CD4-positive, alpha-beta T cell treated with Interleukin-17A for 1 hour (primary cell): ENCODE data around the gene FNBP1L.

Experiments used
- DNase-seq: peaks from one replicate; pipeline ENCODE4 v3.0.0-alpha.2; 2020

Gene FNBP1L

DNA sequence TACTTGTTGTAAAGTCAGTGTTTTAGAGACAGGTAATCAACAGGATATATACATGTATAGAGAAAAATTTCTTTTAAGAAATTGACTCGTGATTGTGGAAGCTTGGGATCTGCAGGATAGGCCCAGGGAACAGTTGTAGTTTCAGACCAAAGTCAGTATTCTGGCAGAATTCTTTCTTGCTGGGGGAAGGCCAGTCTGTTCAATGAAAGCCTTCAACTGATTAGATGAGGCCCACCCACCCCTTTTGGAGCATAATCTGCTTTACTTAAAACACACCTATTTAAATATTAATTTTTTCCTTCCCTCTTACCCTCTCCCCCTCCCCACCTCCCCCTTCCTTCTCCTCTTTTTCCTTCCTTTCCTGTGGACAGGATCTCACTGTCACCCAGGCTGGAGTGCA is 48.0 kb downstream of the FNBP1L start:
- DNase-seq, result no peak

DNA sequence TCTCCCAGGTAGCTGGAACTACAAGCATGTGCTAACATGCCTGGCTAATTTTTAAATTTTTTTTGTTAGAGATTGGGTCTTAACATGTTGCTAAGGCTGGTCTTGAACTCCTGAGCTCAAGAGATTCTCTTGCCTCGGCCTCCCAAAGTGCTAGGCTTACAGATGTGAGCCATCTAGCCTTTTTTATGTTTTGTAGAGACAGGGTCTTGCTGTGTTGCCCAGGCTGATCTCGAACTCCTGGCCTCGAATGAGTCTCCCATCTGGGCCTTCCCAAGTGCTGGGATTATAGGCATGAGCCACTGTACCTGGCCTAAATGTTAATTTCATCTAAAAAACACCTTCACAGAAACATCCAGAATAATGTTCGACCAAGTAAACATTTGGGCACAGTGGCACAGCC is 48.6 kb downstream of the FNBP1L start:
- no peak for DNase-seq

DNA sequence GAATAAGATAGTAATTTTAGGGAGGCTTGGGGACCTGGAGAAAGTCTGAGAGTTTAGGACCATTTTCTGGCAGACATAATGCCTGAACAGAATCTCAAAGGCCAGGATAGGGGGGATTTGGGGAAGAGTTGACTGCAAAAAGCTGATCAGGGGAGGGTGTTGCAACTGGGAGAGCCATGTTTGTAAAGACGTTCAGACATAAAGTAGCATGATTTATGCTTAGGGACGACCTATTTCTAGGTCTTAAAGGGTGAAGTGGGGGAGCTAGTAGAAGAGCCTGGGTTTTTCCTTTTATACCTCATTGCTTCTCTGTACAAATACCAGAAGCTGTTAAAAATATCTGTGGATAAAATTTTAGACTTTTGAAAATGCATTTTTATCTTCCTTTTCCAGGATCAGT is 51.2 kb downstream of the FNBP1L start:
- DNase-seq, result no peak

DNA sequence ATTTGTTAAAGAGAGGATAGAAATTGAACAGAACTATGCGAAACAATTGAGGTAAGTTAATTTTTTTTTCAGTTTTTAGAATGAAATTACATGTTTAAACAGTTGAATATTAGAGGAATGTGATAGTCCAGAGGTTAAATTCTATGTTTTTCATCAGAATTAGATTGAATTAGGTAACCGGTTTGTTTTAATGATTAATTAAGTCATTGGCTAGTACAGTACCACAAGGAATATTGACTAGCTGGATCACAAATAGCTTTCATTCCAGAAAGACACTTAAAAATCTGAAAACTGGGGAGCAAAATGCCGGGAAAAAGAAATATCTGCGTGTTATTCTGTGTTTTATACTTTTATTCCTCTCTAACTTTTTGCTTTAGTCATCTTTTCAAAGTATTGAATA is 51.6 kb downstream of the FNBP1L start:
- no peak for DNase-seq

DNA sequence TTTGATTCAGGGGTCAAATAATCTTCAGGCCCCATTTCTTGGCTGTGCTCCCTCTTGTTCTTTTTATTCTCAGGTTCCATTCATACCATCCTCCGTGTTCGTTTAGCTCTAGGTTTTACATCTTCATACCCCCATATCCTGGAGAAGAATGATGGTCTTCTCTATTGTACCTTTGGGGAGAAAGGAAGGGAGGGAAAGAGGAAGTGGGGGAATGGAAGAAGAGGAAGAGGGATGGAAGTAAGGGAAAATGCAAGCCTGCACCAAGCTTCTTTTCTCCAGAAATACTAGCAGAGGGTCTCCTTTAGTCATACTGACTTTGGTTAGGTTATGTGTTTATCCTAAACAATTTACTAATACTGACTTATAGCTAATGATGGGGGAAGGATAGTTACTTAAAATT is 52.4 kb downstream of the FNBP1L start:
- no peak for DNase-seq

DNA sequence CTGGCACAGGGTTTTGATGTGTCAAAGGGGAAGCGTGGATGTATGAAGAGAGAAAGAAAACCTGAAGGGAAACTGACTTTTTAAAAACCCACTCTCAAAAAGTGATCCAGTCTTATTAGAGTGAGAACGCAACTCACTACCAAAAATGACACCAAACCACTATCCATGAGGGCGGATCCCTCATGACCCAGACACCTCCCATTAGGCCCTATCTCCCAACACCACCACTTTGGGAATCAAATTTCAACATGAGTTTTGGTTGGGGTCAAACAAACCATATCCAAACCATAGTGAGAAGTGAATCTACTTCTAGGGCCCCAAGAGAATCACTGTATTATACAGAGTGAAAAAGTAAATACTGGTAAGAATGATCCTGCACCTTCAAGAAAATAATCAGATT is 53.5 kb downstream of the FNBP1L start:
- no peak for DNase-seq

DNA sequence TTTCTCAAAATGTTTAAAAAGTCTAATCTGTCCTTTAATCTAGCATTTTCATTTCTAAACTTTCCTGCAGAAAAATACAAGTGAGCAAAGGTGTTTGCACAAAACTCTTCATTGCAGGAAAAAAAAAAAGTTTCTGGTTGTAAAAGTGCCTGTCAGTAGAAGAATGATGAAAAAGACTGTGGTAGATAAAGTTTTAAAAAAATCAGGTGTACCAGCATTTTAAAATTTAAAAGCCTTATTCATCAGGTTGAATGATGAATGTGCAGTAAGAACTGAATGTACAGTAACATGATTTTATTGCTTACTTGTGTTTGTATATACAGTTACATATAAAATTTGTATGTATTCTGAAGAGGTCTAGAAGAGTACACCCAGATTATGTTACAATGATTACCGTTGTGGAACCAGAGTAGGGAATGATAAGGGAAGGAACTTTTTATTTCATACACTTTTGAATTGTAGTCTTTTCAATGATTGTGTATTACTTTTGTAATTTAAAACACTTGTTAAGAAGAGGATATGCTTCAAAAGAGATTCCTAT is 54.0 kb downstream of the FNBP1L start:
- DNase-seq, result no peak

DNA sequence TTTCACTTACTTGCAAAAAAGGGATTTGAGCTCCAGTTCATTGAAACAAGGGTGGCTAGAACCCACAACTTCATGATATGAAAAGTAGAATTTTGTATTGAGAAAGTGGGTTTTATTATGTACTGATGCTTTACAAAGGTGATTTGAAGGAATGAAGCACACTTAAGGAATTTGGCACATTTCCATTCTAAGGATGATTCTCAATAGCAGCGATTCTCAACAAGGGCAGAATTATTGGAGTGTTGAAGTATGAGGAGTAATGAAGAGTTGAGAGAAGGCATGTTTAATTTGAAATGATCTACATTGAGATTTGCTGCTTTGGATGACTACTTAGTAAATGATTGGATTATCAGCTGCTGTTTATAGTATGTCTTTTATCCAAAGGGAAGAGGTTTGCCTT is 54.7 kb downstream of the FNBP1L start:
- no peak for DNase-seq

DNA sequence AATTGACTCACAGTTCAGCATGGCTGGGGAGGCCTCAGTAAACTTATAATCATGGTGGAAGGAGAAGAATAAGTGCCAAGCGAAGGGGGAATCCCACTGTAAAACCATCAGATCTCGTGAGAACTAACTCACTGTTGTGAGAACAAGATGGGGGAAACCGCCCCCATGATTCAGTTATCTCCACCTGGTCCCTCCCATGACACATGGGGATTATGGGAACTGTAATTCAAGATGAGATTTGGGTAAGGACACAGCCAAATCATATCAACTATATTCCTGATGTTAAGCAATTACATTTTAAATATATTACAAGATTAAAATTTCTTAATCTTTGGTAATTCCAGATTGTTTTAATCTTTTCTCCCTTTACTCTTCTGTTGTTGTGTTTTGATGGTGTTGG is 55.2 kb downstream of the FNBP1L start:
- DNase-seq, result no peak

DNA sequence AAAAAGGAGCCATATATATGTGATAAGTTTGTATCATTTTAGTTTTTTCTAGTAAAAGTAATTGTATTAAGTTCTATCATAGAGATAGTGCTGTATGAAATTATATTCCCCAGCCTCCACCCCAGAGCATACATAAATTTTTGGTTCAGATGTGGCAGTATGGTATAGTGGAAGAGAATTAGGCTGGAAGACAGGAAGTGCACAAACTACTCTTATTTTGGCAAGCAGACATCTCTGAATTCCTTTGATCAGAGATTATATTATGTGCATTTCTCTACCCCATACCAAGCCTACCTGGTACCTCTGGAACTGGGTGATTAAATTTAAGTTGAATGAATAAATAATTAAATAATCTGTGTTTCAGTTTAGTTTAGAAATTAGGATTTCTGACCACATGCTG is 55.9 kb downstream of the FNBP1L start:
- DNase-seq, result no peak

DNA sequence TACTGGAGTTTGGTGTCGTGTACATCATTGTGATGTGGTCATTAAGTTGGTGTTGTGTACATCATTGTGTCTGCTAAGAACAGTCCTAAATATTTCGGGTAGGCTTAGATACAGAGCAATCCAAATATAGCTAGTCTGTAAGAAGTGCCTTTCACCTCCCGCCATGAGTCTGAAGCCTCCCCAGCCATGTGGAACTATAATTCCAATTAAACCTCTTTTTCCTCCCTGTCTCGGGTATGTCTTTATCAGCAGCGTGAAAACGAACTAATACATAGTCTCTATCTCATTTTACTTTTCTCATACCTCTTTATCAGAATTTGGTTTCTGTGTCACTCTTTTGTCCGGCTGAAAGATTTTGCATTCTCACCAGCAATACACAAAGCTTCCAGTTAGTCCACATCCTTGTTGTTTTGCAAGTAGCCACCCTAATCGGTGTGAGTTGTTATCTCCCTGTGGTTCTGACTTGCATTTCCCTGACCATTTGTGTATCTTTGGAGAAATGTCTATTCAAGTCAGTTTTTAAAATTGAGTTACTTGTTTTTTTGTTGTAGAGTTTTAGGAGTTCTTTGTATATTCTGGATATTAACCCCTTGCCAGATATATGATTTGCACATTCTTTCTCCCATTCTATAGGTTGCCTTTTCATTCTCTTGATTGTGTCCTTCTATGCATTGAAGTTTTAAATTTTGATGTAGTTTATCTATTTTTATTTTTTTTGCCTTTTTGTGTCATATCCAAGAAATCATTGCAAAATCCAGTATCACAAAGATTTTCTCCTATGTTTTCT is 56.5 kb downstream of the FNBP1L start:
- DNase-seq, result no peak

DNA sequence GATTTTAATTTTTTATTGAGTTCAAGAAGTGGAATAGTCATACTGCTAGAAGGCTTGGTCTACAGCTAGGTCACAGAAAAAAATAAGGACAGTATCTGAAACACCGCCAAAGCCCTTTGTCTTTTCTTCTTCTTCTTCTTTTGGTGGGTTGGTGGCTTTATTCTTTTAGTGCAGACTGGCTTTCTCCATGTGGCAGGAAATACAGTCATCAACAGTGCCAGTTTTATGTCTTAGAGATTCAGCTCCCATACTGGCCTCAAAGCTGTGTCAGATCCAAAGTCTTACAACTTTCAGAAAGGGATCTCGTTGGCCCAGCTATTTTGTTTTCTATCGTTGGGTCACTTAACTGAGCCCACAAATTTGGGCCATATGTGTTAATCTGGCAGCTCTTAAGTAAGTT is 58.2 kb downstream of the FNBP1L start:
- DNase-seq, result no peak

DNA sequence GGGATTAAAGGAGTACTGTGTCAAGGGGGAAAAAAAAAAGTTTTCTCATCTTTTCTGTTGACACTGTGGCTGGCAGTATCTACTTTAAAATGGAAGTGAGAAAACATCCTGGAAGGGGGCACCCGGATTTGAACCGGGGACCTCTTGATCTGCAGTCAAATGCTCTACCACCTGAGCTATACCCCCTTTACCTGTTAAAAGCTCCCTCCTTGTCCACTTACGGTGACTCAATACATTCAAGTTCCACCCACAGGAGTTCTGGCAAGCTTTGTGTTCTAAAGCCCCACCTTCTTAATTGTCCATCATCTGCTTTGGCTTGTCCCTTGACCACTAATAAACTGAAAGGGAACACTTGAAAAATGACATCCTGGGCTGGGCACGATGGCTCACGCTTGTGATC is 68.2 kb downstream of the FNBP1L start:
- DNase-seq, result no peak

DNA sequence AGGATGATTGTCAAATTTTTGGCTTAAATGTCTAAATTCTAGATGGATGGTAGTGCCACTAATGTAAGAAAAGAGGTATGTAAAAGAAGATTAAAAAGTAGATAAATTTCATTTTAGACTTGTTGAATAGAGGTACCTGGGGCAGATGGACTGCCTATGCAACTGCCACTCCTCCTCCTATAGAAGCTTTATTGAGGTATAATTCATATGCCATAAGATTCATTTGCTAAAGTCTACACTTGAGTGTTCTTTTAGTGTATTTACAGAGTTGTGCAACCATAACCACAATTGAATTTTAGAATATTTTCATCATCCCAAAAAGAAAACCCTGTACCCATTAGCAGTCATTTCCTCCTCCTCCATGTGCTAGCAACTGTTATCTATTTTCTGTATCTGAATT is 70.6 kb downstream of the FNBP1L start:
- DNase-seq, result no peak

DNA sequence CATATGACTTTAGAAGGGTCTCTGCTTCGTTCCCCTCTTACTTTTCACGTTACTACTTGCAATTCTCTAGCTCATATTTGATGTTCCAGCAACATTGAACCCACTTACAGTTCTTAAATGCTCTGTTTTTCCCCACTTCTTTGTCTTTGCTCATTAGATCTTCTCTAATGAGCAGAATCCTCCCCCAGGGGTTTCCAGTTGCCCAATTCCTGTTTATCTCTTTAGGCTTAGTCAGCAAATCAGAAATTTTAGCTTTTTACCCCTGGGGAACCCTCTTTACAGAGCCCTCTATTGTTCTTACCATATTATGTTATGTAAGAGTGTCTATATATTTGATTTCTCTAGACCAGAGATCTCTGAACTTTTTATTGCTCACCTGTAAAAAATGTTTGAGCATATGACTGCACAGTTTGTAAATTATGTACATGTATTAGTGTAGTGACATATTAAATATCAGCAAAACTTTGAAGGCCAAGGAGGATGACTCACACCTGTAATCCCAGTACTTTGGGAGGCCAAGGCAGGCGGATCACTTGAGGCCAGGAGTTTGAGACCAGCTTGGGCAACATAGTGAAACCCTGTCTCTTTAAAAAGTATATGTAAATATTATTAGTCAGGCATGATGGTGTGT is 71.4 kb downstream of the FNBP1L start:
- DNase-seq, result no peak

DNA sequence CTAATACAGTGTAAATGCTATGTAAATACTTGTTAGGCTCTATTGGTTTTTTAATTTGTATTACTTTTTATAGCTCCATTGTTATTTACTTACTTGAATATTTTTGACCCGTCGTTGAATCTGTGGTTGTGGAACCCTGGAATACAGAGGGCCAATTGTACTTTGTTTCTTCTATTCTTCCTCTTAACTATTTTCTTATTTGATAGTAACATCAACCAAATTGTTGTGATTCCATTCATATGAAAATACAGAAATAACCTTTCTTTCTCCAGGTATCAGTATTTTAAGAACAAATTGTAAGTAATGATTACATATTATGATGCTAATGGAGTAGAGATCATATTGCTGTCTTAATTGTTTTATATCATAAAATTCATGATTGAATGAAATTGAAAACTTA is 73.7 kb downstream of the FNBP1L start:
- DNase-seq, result no peak

DNA sequence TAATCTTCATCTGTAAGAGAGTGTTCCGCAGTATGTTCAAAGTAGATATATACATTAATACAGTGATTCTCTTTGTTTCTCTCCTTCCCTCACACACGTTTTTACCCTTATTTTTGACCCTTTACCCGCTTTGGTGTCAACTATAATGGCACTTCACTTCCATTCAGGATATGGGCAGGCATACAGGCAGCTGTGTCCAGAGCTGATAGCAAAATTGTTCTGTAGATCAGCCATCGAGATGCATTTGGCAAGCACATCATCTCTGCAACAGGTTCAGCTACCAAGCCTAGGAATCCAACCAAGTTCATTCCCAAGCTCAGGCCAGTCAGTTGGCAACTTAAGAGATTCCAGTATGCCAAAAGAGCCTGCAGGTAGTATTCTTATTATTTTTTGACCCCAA is 74.8 kb downstream of the FNBP1L start:
- DNase-seq, result no peak

DNA sequence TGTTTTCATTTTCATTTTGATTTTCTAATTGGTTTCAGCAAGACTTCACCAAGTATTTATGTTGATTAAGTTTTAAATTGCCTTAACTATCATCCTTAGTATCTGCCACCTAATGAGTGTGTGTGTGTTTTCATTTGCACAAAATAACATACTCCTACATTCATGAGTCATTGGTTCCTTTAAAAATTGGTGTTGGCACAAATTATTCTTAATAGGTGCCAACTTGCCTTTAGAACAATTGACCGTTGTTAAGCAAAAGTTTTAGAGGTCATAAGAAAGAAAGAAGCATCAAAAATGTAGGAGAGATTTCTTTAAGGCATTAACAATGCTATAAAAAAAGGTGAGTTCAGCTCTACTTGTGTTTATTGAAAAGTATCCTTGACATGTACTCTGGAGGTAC is 77.5 kb downstream of the FNBP1L start:
- DNase-seq, result no peak

DNA sequence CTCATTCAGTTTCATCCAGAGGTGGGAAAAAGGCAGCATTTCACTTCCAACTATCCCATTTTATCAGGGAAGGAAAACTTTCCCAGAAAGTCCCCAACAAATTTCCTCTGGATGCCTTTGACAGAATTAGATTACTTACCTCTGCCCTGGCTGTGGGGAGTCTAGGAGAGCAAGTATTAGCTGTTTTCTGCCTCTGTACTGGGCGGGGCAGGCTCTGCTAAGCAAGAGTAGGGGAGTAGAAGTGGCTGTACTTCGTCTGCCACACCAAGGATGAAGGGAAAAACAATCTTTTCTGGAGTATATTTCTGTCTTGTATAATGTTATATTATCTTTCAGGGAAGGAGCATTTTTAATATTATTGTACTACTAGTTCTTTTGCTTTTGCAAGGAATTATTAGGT is 78.5 kb downstream of the FNBP1L start:
- DNase-seq, result no peak

DNA sequence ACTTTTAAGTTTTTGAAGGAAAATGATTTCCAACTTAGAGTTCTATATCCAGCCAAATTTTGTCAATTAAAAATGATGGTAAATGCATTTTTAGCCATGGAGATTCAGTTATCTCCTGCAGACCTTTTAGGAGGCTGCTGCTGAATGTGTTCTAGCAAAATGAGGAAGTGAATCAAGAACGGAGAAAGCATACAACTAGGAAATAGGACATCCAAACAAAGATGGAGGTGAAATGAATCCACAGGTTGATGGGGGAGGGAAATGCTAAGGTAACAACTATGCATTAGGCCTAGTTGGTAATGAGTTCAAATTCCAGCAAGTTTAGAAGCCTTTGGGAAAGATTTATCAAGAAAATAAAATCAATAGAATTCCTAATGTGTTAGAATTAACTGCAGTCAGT is 80.5 kb downstream of the FNBP1L start:
- DNase-seq, result no peak

DNA sequence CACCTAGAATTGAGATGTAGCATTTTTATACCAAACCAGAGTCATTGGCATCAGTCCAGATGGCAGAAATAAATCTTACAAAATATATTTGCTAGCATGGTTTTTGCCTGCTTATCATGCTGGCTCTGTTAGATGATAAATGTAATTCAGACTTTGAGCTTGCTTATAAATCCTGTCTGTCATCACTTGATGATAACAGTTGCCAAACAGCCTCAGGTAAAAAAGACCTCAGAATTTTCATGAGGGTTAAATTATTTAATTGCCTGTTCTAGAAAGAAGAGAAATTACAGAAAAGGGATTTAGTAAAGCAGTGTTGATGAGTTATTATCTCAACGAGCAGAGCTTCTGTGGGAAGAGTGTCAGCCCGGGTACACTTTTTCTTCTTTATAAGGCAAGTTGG is 83.3 kb downstream of the FNBP1L start:
- DNase-seq, result no peak

DNA sequence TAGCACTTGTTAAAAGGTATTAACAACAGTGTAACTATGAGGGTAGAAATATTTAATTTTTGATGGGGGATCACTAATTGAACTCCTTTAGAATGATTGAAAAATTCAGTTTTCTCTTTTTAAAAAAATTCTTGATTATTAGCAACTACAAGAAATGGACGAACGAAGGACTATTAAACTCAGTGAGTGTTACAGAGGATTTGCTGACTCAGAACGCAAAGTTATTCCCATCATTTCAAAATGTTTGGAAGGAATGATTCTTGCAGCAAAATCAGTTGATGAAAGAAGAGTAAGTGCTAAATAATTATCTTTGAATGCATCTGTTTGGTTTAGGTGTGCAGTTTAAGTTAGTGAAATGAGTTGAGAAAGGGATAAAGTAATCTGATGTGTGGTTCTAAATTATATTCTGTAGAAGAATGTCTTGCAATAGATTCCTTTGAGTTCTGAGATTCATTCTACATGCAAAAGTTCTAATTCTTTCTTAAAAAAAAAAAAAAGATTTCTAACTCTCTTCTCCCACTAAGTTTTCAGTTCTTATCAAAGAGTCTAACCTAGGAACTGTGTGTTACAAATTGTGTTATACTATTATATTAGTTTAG is 85.0 kb downstream of the FNBP1L start:
- DNase-seq, result no peak

DNA sequence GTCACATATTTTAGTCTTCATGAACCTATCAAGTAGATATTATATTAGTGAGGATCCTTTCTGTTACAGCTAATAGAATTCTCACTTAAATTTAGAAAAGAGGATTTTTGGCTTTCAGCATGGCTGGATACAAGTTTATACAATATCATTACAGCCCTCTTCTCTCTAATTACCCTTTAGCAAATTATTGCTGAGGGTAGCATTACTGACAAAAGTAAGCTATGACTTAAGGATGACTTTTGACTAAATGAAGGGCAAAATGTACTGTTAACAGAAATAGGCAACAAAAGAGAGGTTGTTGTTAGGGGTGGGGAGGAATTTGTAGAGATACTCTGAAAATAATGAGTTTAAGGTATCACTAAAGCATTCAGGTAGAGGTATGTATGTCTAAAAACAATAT is 85.8 kb downstream of the FNBP1L start:
- DNase-seq, result no peak

DNA sequence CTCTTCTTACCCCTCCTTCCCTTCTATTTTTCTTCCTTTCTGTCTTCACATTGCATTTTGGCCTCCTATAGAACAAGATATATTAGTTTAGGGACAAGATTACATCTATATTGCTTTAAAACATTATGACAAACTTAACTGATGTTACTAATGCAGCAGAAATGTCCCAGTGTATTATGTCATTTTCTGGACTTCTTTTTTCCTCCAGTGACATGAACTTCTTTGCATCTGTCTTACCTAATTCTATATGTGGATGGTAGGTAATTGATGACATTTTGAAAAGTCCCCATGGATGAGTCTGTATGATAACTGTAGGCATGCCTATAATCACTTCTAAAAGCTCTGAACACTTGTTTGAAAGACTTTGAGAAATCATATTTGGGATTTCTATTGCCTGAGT is 89.5 kb downstream of the FNBP1L start:
- no peak for DNase-seq
